GM21423 (cell line): ENCODE results near the gene PPFIA4.

Source experiments
- ATAC-seq: cut with Tn5 transposase; IDR thresholded peaks from one replicate; pipeline ENCODE4 v1.9.1; 2021; ENCODE audit warnings: mild to moderate bottlenecking, moderate library complexity; ENCODE audit not compliant: unreplicated experiment

The PPFIA4 gene

DNA sequence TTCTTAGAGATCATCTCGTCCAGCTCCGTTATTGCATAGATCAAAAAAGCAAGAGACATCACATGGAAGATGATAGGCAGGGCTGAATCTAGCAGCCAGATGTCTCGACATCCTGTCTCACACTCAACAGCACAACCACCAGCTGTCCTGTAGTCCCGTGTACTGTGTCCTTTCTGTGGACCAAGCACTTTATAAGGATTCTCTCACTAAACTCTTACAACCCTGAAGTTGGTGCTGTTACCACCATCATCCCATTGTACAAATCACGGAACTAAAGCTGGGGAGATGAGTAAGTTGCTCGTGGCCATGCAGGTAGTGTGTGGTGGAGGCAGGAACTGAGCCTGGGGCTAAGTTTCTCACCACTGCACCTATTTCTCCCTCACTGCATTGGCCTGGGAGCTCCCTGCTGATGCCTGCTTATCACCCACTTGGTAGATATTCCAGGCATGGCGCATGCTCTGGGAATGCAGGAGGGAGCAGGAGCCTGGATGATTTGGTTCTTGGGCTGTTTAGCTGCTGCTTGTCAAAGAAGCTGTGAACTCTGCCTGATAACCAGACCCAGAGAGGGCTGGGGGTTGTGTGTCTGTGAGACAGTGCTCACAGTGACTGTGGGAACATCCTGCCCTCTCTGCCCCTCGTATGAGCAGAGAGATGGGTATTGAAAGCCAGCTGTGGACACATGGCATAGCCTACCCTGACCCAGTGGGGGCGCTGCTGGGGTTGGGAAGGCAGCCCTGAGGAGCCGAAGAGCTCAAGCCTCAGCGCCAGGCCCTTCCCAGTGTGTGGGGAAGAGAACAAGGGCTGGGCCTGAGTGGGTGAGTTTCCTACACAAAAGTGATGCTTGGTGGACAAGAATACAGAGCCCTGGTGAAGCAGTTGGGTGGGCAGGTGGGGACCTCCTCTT is 13.6 kb downstream of the PPFIA4 start:
- ATAC-seq: no peak

GRCh38 chr1:203040513-203041275 is 14.4 kb downstream of the PPFIA4 start:
- ATAC-seq: no peak

- ATAC-seq: no peak
Observed at GRCh38 chr1:203041351-203041932, 15.2 kb downstream of the PPFIA4 start.

GRCh38 chr1:203043830-203044545 is 17.7 kb downstream of the PPFIA4 start:
- no peak for ATAC-seq

- no peak for ATAC-seq
Observed at GRCh38 chr1:203044546-203045250, 18.4 kb downstream of the PPFIA4 start.

DNA sequence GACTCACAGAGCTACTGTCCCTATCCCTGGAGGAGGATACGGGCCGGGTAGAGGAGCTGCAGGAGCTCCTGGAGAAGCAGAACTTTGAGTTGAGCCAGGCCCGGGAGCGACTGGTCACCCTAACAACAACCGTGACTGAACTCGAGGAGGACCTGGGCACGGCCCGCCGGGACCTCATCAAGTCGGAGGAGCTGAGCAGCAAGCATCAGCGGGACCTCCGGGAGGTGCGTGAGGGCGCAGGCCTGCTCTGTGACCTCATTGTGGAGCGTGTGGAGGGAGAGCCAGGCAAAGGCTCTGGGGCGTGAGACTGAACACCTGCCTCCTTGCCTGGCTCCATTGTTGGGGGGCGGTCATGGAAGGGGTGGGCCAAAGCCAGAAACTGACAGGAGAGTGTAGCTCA is 19.0 kb downstream of the PPFIA4 start:
- ATAC-seq: no peak

- no peak for ATAC-seq
Observed at GRCh38 chr1:203045821-203046594, 19.7 kb downstream of the PPFIA4 start.

DNA sequence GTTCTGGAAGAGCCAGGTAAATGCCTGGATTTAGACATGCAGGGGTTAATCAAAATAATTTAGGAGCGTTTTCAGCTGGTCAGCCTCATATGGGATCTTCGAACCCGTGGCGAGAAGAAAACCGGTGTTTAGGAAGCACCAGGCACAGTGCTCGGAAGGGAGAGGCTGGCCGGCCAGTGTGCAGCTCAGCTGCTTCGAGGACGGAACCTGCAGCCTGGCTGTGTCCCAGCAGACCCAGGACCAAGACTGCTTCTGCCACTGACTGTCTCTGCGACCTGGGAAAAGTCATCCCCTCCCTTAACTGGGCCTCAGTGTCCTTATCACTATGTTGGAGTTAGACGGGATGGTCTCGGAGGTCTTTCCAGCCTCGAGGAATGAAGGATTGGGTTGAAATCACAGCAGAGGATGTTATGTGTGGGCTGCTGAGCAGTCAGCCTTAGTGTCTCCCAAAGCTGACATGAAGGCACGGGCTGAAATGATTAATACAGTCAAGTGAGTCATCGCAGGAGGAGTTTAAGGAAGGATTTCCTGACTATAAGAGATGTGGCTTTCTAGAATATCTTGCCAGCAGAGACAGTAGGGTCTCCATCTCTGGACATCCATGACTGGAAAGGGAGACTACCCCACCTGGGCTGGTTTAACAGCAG is 20.8 kb downstream of the PPFIA4 start:
- no peak for ATAC-seq

DNA sequence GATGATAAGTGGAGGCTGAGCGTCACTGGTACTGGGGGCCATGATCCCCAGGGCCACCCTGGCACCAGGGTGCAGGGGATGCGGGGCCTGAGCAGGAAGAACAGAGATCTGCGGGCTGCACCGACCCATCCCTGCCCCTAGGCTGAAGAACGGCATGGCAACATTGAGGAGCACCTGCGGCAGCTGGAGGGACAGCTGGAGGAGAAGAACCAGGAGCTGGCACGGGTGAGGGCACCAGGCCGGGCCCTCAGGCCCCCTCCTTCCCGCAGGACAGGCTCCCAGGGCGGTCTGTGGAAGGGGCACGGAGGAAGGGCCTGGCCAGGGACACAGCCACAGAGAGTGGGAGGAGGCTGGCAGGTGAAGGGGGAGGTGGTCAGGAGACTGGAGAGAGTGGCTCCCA is 21.8 kb downstream of the PPFIA4 start:
- no peak for ATAC-seq

- ATAC-seq: no peak
Observed at GRCh38 chr1:203048555-203049051, 22.3 kb downstream of the PPFIA4 start.

DNA sequence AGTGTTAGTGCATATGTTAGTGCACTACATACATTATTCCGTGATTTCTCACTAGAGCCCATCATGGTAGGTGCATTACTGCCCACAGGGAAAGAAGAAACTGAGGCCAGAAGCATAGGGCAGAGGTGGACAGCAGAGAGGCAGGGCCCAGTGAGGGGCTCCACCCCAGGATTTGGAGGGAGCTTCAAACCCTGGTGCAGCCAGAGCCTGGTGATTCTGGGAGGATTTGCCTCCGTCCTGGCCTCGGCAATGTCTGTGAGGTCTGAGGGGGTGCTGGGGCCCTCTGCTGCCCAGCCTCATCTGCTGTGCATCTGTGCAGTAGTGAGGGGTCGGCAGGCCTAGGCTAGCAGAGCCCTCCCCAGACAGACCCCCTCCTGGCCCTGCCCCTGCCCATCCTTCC is 22.8 kb downstream of the PPFIA4 start:
- ATAC-seq: no peak

- ATAC-seq: no peak
Observed at GRCh38 chr1:203049576-203050180, 23.4 kb downstream of the PPFIA4 start.

DNA sequence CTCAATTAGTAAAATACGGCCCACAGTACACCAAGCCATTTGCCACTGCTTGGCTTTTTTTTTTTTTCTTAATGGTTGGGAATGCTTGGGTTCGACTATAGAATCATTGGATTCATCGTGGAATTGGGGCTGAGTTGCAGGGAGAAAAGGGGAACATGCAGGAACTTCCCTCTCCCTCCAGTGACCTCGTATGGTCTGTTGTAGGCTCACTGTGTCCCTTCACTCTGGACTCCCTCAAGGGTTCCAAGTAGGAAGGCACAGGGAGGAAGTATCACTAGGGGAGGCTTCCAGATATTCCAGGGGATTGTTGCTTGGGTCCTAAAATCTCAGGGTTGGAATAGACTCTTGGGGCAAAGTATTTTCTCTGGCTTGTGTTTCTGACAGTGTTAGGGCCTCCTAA is 24.5 kb downstream of the PPFIA4 start:
- no peak for ATAC-seq

DNA sequence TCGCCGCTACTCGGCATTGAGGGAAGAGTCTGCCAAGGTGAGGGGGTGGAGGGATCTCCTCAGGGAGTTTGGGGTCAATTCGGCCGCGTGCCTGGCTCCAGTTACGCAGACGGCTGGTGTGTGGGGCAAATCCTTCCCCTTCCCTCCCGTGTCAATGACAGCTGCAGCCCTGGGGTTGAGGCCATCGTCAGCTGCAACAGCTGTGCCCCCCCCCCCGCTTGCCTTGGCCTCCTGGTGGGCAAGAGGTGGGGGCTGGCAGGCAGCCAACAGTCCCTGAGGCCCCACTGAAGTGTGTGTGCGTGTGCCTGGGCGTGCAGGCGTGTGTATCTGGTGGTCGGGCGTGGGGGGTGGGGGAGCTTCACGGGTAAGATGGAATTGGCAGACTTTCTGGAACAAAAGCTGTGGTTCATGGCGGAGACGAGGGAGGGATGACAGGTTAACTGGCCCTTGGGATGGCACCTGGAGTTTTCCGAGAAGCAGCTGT is 25.6 kb downstream of the PPFIA4 start:
- no peak for ATAC-seq

DNA sequence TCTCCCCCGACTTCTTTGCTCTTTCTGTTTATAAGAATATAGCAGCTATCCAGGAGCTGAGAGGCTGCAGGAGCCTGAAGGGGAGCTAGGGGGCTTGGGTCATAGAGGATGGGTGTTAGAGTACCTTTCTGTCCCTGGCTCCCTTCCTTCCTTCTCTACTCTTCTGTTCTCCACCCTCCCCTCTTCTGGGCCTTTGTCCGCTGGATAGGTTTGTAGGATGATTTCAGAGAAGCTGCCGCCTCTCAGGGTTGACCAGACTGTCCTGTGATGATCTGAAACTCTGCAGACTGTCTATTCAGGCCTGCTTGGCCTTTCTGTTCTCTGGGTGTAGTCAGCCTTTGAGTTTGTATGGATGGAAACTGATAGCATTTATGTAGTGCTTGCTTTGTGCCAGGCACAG is 26.3 kb downstream of the PPFIA4 start:
- no peak for ATAC-seq

DNA sequence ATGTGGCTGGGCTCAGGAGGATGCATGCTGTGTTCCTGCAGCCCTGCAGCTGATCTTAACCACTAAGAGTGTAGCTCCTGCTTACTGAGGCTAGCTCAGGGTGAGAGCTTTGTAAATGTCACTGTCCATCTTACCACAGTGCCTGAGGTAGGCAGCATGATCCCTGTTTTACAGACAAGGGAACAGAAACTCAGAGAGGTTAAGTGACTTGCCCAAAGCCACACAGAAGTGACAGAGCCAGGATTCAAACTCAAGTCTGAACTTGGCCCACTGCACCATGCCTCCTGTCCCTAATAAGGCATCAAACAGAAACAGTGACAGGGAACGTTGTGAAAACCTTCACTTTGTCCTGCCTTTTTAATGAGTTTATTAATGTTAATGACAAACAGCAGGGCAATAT is 27.9 kb downstream of the PPFIA4 start:
- no peak for ATAC-seq

DNA sequence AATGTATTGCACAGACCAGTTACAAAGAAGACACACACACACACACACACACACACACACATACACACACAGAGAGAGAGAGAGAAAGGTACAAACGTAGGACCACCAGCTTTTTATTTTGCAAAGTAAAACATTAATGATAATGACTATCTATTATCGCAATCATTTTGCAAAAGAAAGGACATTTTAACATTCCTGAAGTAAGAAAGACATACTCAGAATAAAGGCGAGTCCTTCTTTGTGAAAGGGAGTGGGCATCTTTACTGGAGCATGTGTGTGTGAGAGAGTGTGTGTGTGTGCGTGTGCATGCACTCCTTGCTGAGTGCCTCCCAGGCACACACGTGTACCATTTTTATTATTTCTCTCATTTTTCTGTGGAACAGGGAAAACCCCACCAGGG is 28.4 kb downstream of the PPFIA4 start:
- ATAC-seq: no peak

- ATAC-seq: no peak
Observed at GRCh38 chr1:203055161-203055799, 29.0 kb downstream of the PPFIA4 start.
